H1 (cell line): ENCODE results near the gene PRMT6. TPM values are rescaled to one million over a fixed set of nuclear protein-coding genes. Genes with fewer than 3 reads are reported as not detected.
A peak's percentile ranks its signal among the peaks of the same experiment; 100 is the strongest.

Experiments used
- CTCF ChIA-PET: fragments of 300-600 bp; sonication (Branson Sonifier 250); formaldehyde crosslinking; loops from one replicate; lab custom pipeline; 2021; ENCODE audit not compliant: partially characterized antibody; lab: Charles Lee
- POLR2A ChIA-PET: fragments of 300-600 bp; sonication (Branson Sonifier 250); formaldehyde crosslinking; loops from one replicate; lab custom pipeline; 2021; ENCODE audit warnings: inconsistent platforms; ENCODE audit not compliant: partially characterized antibody; lab: Charles Lee
- DNase-seq, 2 experiments: peaks; one replicate each; pipeline versions ENCODE4 v3.0.0 to v3.0.0-alpha.2; 2010 to 2022; ENCODE audit warnings: low spot score in 2 of 2, low read depth in 1 of 2, mixed read lengths in 1 of 2
- FAIRE-seq: peaks from 2 replicates; lab custom pipeline; 2011; peaks lifted over from hg19 to GRCh38; lab: Jason Lieb, UNC
- H2AFZ ChIP-seq: 2 replicates; pipeline ENCODE4 v1.8.1; 2012; ENCODE audit warnings: low read length, inconsistent platforms
- H2AK5ac ChIP-seq: 2 replicates; pipeline ENCODE4 v1.6.1; 2013; ENCODE audit warnings: low read depth, low read length
- H2BK120ac ChIP-seq: replicated peaks from 2 replicates; pipeline ENCODE3; 2013; ENCODE audit warnings: low read depth, low read length, inconsistent platforms
- H2BK12ac ChIP-seq: 2 replicates; pipeline ENCODE4 v1.6.1; 2013; ENCODE audit warnings: low read depth, low read length
- H2BK15ac ChIP-seq: 2 replicates; pipeline ENCODE4 v1.6.1; 2013; ENCODE audit warnings: low read length
- H2BK20ac ChIP-seq: 2 replicates; pipeline ENCODE4 v1.6.1; 2013; ENCODE audit warnings: low read length
- H2BK5ac ChIP-seq: 2 replicates; pipeline ENCODE4 v1.6.1; 2013; ENCODE audit warnings: low read depth, low read length
- H3K14ac ChIP-seq: 2 replicates; pipeline ENCODE4 v1.6.1; 2013; ENCODE audit warnings: inconsistent platforms; ENCODE audit not compliant: insufficient read length
- H3K18ac ChIP-seq: 2 replicates; pipeline ENCODE4 v1.6.1; 2013; ENCODE audit warnings: low read length; ENCODE audit errors: extremely low read depth
- H3K23ac ChIP-seq: 2 replicates; pipeline ENCODE4 v1.6.1; 2013; ENCODE audit warnings: inconsistent platforms; ENCODE audit not compliant: insufficient read length
- H3K23me2 ChIP-seq: 2 replicates; pipeline ENCODE4 v1.6.1; 2013; ENCODE audit warnings: low read depth, low read length
- H3K27ac ChIP-seq: 2 replicates; pipeline ENCODE4 v1.6.1; 2011; ENCODE audit warnings: low read depth, low read length, inconsistent platforms
- H3K27me3 ChIP-seq, 4 experiments: replicated peaks in 1 of 4; 1 replicate in 1 of 4; 2 replicates in 3 of 4; pipeline versions ENCODE4 v1.6.1 to v1.8.1; 2011 to 2013; ENCODE audit warnings: low read length in 3 of 4, mild to moderate bottlenecking in 3 of 4, inconsistent platforms in 2 of 4, mixed read lengths in 2 of 4, moderate library complexity in 1 of 4; ENCODE audit not compliant: control insufficient read depth in 3 of 4, insufficient read depth in 3 of 4; ENCODE audit errors: extremely low read depth in 1 of 4
- H3K36me3 ChIP-seq, 4 experiments: 2 replicates each; pipeline versions ENCODE4 v1.6.1 to v1.8.1; 2011 to 2013; ENCODE audit warnings: mild to moderate bottlenecking in 4 of 4, low read length in 3 of 4, moderate library complexity in 2 of 4, control low read depth in 1 of 4, inconsistent platforms in 1 of 4; ENCODE audit not compliant: insufficient read depth in 4 of 4, control insufficient read depth in 2 of 4
- H3K4ac ChIP-seq: replicated peaks from 2 replicates; pipeline ENCODE3; 2013; ENCODE audit warnings: low read length, low read depth, mixed read lengths, inconsistent platforms; ENCODE audit not compliant: insufficient read length
- H3K4me1 ChIP-seq, 4 experiments: replicated peaks in 1 of 4; 1 replicate in 1 of 4; 2 replicates in 3 of 4; pipeline versions ENCODE4 v1.6.1 to v1.8.1; 2011 to 2013; ENCODE audit warnings: low read length in 3 of 4, inconsistent platforms in 2 of 4, mixed read lengths in 1 of 4; ENCODE audit not compliant: insufficient read depth in 4 of 4, control insufficient read depth in 3 of 4
- H3K4me2 ChIP-seq, 2 experiments: 2 replicates each; pipeline versions ENCODE4 v1.6.1 to v1.8.1; 2011 to 2013; ENCODE audit warnings: low read depth in 2 of 2, low read length in 2 of 2, control low read depth in 1 of 2, inconsistent platforms in 1 of 2, mild to moderate bottlenecking in 1 of 2; ENCODE audit not compliant: insufficient read depth in 1 of 2
- H3K4me3 ChIP-seq, 4 experiments: fragments of 200-600, 300-600 bp in 1 of 4; sonication (generic), shearing (Covaris generic), sonication (Bioruptor Twin) in 1 of 4; 2 replicates each; pipeline versions ENCODE4 v1.5.1 to v1.8.1; 2011 to 2016; ENCODE audit warnings: low read length in 4 of 4, low read depth in 3 of 4, control low read depth in 2 of 4, inconsistent platforms in 2 of 4, mild to moderate bottlenecking in 2 of 4, mixed read lengths in 1 of 4, moderate library complexity in 1 of 4; ENCODE audit not compliant: insufficient read depth in 2 of 4; ENCODE audit errors: extremely low read depth in 1 of 4
- H3K56ac ChIP-seq: replicated peaks from 2 replicates; pipeline ENCODE3; 2013; ENCODE audit warnings: low read depth, mild to moderate bottlenecking, mixed read lengths, low read length, inconsistent platforms; ENCODE audit not compliant: insufficient read length
- H3K79me1 ChIP-seq: 2 replicates; pipeline ENCODE4 v1.6.1; 2013; ENCODE audit warnings: low read depth, low read length, control low read depth
- H3K79me2 ChIP-seq, 2 experiments: 2 replicates each; pipeline versions ENCODE4 v1.6.1 to v1.8.1; 2012 to 2013; ENCODE audit warnings: low read length in 2 of 2, mild to moderate bottlenecking in 2 of 2, inconsistent platforms in 1 of 2; ENCODE audit not compliant: insufficient read depth in 2 of 2, control insufficient read depth in 1 of 2
- H3K9ac ChIP-seq, 4 experiments: replicated peaks in 1 of 4; 1 replicate in 1 of 4; 2 replicates in 3 of 4; pipeline versions ENCODE4 v1.6.1 to v1.8.1; 2011 to 2013; ENCODE audit warnings: low read depth in 3 of 4, low read length in 3 of 4, control low read depth in 2 of 4, mild to moderate bottlenecking in 2 of 4, moderate library complexity in 2 of 4, inconsistent platforms in 1 of 4; ENCODE audit errors: extremely low read depth in 1 of 4
- H3K9me3 ChIP-seq, 2 experiments: 2 replicates each; pipeline versions ENCODE4 v1.6.1 to v1.8.1; 2012 to 2013; ENCODE audit warnings: mild to moderate bottlenecking in 2 of 2, moderate library complexity in 2 of 2, control low read depth in 1 of 2, inconsistent platforms in 1 of 2, low read depth in 1 of 2, low read length in 1 of 2, mixed read lengths in 1 of 2; ENCODE audit not compliant: insufficient read depth in 2 of 2
- H4K20me1 ChIP-seq, 2 experiments: replicated peaks in 1 of 2; 2 replicates each; pipeline versions ENCODE3 to v1.8.1; 2011 to 2013; ENCODE audit warnings: inconsistent platforms in 2 of 2, low read length in 2 of 2, mild to moderate bottlenecking in 1 of 2; ENCODE audit not compliant: insufficient read depth in 2 of 2, control insufficient read depth in 1 of 2
- H4K5ac ChIP-seq: 2 replicates; pipeline ENCODE4 v1.6.1; 2013; ENCODE audit warnings: low read length, low read depth, mixed read lengths, inconsistent platforms; ENCODE audit not compliant: insufficient read length
- H4K8ac ChIP-seq: 2 replicates; pipeline ENCODE4 v1.8.0; 2013; ENCODE audit warnings: mild to moderate bottlenecking, moderate library complexity, low read length, inconsistent platforms; ENCODE audit not compliant: insufficient read depth; ENCODE audit errors: extremely low read depth
- H4K91ac ChIP-seq: replicated peaks from 2 replicates; pipeline ENCODE3; 2013; ENCODE audit warnings: low read length, mixed read lengths, inconsistent platforms; ENCODE audit not compliant: insufficient read length
- CBX8 ChIP-seq: fragments of 300-800, 300-1000 bp; sonication (generic); IDR thresholded peaks from 2 replicates; pipeline ENCODE4 v1.7.1; 2016; ENCODE audit warnings: low read depth, low read length, borderline replicate concordance
- CEBPB ChIP-seq: IDR thresholded peaks from 2 replicates; pipeline ENCODE4 v1.6.1; 2012; ENCODE audit warnings: low read depth, low read length
- FOSL1 ChIP-seq: IDR thresholded peaks from 2 replicates; pipeline ENCODE4 v1.6.1; 2011; ENCODE audit warnings: mild to moderate bottlenecking, low read depth, low read length, moderate library complexity; ENCODE audit not compliant: insufficient read depth
- RAD21 ChIP-seq, 2 experiments: IDR thresholded peaks in 1 of 2; conservative IDR thresholded peaks in 1 of 2; 2 replicates each; pipeline ENCODE4 v1.6.1; 2011; ENCODE audit warnings: low read depth in 2 of 2, low read length in 2 of 2, improper control_type of control experiment in 1 of 2, inconsistent platforms in 1 of 2, mild to moderate bottlenecking in 1 of 2, moderate library complexity in 1 of 2
- SP4 ChIP-seq: IDR thresholded peaks from 2 replicates; pipeline ENCODE4 v1.6.1; 2012; ENCODE audit warnings: low read length, inconsistent platforms
- TAF7 ChIP-seq: optimal IDR thresholded peaks from 2 replicates; pipeline ENCODE3; 2011; ENCODE audit warnings: low read depth, mild to moderate bottlenecking, inconsistent platforms, low read length, moderate library complexity, borderline replicate concordance
- TBP ChIP-seq: IDR thresholded peaks from 2 replicates; pipeline ENCODE4 v1.6.1; 2011; ENCODE audit warnings: low read depth, low read length, improper control_type of control experiment
- YY1 ChIP-seq: IDR thresholded peaks from 2 replicates; pipeline ENCODE4 v1.6.1; 2011; ENCODE audit warnings: low read depth, mild to moderate bottlenecking, low read length
- WGBS, 2 experiments: shearing (Covaris generic) in 1 of 2; methylation state at CpG; one replicate each; pipeline versions ENCODE4 v1.1.6 to v1.1.7; 2013 to 2015; ENCODE audit warnings: low lambda C conversion rate in 2 of 2, mixed read lengths in 2 of 2, inconsistent platforms in 1 of 2, low coverage in 1 of 2, missing lambda C conversion rate in 1 of 2; ENCODE audit not compliant: insufficient replicate concordance in 2 of 2, insufficient coverage in 1 of 2, insufficient read length in 1 of 2; ENCODE audit errors: extremely low coverage in 1 of 2, missing lambda C conversion rate in 1 of 2; 5-methylcytosine and 5-hydroxymethylcytosine counted together
- polyA plus RNA-seq, 7 experiments: library from polyadenylated mRNA; depleted of rRNA in 3 of 7; stranded (reverse) in 5 of 7; unstranded in 2 of 7; fragments of >200 nt in 5 of 7; fragments of 200-250 nt in 2 of 7; gene quantifications; 1 replicate in 5 of 7; 2 replicates in 1 of 7; 4 replicates in 1 of 7; pipeline versions ENCODE4 v1.2.1 to v1.2.3, GENCODE V29; 2011 to 2013; ENCODE audit warnings: missing spikeins in 2 of 7, mixed read lengths in 2 of 7
- total RNA-seq: library from RNA; stranded (reverse); fragmentation: NEBNext Ultra II Directional; extraction: Animal tissue kit (Norgen Biotek cat#: 25700); gene quantifications from 2 replicates; pipeline ENCODE4 v1.2.1, GENCODE V29; 2021
- TF ChIP-seq, protein P1 (sequence below): IDR thresholded peaks from 2 replicates; pipeline ENCODE4 v1.6.1; 2011; ENCODE audit warnings: low read length, improper control_type of control experiment

The PRMT6 gene
- total and polyA plus RNA-seq, 2 of the 8 experiments (the other 6 are each of a cell fraction or from before 2014, with no cell fraction given) = 23.6 to 38.2 TPM

- Histone ChIP-seq H2BK5ac (peak overlapping the region; percentile 93), H3K18ac (peak overlapping the region; percentile 99), H4K20me1 (no peaks in the 10 kb centered on the region), H3K56ac (peak overlapping the region; percentile 97), H3K23me2 (peaks cover 6% of the 10 kb centered on the region), H3K4me1 (peaks cover 0 to 8% (median 0%) of the 10 kb centered on the region in 4 experiments; a peak in 2 of 7 replicates), H3K4ac (peak overlapping the region; percentile 85), H3K4me3 (peak overlapping the region; percentile 85 to 98 (median 96)), H4K8ac (peak overlapping the region; percentile 98), H3K14ac (no peak overlapping the region), H3K27ac (peak overlapping the region; percentile 88), H2AK5ac (no peak overlapping the region), H3K36me3 (peaks cover 0 to 10% (median 2%) of the 10 kb centered on the region in 4 experiments; a peak in 1 of 8 replicates), H3K79me1 (no peaks in the 10 kb centered on the region), H3K9me3 (no peaks in the 10 kb centered on the region), H2BK120ac (peak overlapping the region; percentile 40), H3K4me2 (peak overlapping the region; percentile 86 to 93), H2BK15ac (0 out of 2 replicates have a peak overlapping the region, but pooled peaks have one; percentile 48), H3K79me2 (peaks cover 0 to 27% of the 10 kb centered on the region in 2 experiments; a peak in 3 of 4 replicates), H3K9ac (peak overlapping the region; percentile 87 to 94 (median 92)), H4K91ac (peak overlapping the region; percentile 99), H2BK20ac (0 out of 2 replicates have a peak overlapping the region, but pooled peaks have one; percentile 21), H4K5ac (peak overlapping the region; percentile 98), H2AFZ (peak overlapping the region; percentile 93; the same call in 1 of the 2 replicates), H3K27me3 (no peaks in the 10 kb centered on the region), H3K23ac (no peak overlapping the region), H2BK12ac (peak overlapping the region; percentile 86; the same call in 1 of the 2 replicates)
- ChIA-PET POLR2A (interaction anchor here (0.8 to 2.3 kb wide), 6 partner anchors 10 to 82 kb away, joined by 3 to 11 read pairs (median 3); partner anchors contain the start of gene NTNG1), CTCF (interaction anchor here (0.8 to 2.0 kb wide), 5 partner anchors 10 to 87 kb away, joined by 3 to 10 read pairs (median 4); no protein-coding TSS in a partner anchor)
- 7% methylated on average over 48 of the region's 55 CpGs; no CpG with 5 or more reads in 1 of the 2 experiments for WGBS, 2 experiments
- DNase-seq (peak; percentile 21 to 79), FAIRE-seq (no peak)
- TF ChIP-seq TAF7 (no peak), CEBPB (no peak), RAD21 (IDR thresholded peaks at IDR 0.05 in 1 of 2, conservative IDR thresholded peaks at IDR 0.05 in 1 of 2; ENCODE audit: low read depth in 2 of 2, low read length in 2 of 2) (no peak), FOSL1 (no peak), SP4 (no peak), TBP (peak; percentile 32; the same call in 1 of the 2 replicates), CBX8 (no peak), YY1 (0 out of 2 replicates have a peak, but pooled peaks have one; percentile 12)
- TF ChIP-seq, protein P1, sequence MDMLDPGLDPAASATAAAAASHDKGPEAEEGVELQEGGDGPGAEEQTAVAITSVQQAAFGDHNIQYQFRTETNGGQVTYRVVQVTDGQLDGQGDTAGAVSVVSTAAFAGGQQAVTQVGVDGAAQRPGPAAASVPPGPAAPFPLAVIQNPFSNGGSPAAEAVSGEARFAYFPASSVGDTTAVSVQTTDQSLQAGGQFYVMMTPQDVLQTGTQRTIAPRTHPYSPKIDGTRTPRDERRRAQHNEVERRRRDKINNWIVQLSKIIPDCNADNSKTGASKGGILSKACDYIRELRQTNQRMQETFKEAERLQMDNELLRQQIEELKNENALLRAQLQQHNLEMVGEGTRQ = no peak
These were observed 991 bp downstream of the PRMT6 start for GRCh38 chr1:107057197-107058133.
